GM19397 (cell line): ENCODE data around the gene CC2D1A.
A peak's percentile ranks its signal among the peaks of the same experiment; 100 is the strongest.

Experiments
- ATAC-seq: cut with Tn5 transposase; IDR thresholded peaks from one replicate; pipeline ENCODE4 v1.9.1; 2021; ENCODE audit warnings: mild to moderate bottlenecking, moderate library complexity; ENCODE audit not compliant: unreplicated experiment

The CC2D1A gene

GRCh38 chr19:13905634-13906520 lies at the start of gene CC2D1A, which contains the start of gene BRME1:
CC2D1A (plus strand) TSS chr19:13906201; CDS start chr19:13906442, 241 bp downstream.
BRME1 (minus strand) TSS chr19:13906117; CDS start chr19:13904892, 1,225 bp downstream.
- peak; percentile 98 for ATAC-seq

GRCh38 chr19:13856497-13856896 lies 49.5 kb upstream of the CC2D1A start:
- no peak for ATAC-seq

GRCh38 chr19:13859361-13859880 lies 46.6 kb upstream of the CC2D1A start:
- no peak for ATAC-seq

DNA sequence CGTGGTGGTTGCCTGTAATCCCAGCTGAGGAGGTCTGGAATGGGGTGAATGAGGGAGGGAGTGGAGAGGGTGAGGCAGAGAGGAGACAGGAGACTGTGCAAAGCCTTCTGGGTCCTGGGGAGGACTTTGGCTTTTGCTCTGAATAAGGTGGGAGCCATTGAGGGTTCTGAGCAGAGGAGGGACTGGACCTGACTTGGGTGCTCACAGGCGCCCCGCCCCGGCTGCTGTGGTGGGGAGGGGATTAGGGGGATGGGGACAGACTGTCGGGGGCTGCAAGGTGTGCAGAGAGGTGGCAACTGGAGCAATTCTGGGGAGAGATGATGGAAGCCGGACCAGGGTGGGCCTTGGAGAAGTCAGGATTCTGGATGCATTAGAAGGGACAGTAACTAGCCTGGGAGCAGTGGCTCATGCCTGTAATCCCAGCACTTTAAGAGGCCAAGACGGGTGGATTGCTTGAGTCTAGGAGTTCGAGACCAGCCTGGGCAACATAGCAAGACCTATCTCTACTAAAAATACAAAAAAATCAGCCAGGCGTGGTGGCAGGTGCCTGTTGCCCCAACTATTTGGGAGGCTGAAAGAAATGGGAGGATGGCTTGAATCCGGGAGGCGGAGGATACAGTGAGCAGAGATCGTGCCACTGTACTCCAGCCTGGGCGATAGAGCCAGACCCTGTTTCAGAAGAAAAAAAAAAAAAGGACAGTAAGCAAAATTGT lies 45.2 kb upstream of the CC2D1A start:
- ATAC-seq: no peak

DNA sequence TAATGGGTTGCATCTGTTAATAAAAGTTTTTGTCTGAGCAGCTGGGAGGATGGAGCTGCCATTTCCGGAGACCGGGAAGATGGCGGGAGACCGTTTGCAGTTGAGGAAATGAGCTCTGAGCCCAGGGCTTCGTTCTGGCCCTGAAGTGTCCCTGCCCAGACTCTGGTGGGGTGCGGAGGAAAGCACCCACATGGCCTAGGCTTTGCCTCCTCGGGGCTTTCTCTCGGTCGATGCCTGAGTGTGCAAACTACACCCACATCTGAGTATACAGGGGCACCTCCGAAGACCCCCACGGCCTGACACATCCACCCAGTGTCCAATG lies 44.6 kb upstream of the CC2D1A start:
- ATAC-seq: no peak

- peak; percentile 77 for ATAC-seq
These were observed 44.1 kb upstream of the CC2D1A start for GRCh38 chr19:13861714-13862531.

GRCh38 chr19:13864046-13864666 lies 41.8 kb upstream of the CC2D1A start:
- no peak for ATAC-seq

DNA sequence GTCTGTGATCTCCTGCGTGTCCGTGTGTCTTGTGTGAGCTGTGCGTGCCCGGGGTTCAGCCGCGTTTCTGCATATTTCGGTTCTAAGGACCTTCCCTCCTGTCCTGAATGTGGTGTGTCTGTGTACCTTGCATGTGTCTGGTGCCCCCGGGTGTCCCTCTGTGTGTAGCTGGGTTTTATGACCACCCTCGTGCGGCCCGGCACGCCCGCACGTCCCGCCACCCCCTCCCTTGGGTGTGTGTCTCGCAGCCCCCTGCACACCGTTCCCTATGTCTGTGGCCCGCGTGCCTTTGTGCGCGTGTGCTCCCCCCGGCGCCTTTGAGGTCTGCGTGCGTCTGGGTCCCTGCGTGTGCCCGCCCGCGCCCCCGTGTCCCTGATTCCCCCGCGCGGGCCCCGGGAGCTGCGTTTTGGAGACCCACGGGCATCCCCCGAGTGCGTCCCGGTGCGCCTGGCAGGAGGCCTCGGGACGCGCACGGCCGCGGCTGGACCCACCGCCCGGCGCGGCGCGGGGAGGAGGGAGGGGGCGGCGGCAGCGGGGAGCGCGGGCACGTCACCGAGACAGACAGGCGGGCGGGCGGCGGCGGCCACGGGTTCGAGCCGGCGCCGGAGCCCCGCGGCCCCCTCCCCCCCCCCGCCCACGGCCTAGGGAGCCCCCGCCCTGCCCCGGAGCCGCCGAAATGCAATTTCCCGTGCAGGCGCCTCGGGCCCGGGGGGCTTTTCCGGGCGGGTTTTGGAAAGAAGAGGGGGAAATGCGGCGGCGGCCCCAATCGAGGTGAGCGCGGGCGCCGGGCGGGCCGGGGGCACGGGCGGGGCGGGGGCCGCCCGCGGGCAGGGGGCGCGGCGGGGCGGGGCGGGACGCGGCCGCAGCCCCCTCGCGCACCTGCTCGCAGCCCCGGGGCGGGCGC lies 41.1 kb upstream of the CC2D1A start:
- no peak for ATAC-seq

DNA sequence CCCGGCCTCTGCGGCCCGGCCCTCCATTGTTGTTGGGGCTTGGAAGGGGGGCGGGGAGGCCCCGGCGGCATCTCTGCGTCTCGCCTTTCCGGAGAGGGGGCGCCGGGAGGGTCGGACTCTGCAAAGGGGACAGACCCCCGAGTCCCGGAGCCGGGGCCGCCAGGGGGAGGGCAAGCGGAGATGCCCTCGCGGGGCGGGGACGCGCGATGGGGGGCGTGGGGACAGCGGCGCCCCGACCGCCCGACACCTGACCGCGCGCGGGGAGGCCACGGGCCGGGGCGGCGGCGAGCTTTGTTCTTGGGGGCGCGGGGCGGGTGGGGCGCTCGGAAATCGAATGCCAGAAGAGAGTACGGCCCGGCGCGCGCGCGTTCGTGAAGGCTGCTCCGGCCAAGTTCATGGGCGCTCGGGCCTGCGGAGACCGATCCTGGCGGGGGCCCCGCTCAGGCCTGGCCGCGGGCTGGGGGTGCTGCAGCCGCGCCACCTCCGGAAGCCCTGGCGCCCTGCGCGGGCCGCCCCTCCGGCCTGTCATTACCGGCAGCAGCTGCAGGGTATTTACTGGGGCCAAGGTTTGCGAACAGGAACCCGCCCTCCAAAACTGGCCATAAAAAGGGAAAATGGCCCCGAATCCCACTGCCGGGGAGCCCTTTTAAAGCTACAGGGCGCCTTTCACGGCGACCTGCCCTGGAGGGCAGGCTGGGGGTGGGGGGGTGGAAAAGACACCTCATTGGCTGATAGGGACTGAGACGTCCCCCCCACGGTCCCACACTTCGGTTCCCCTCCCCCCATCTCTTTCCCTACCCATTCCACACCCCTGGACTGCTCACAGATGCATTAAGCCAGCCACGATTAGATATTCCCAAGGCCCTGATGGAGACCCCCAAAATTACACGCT lies 40.2 kb upstream of the CC2D1A start:
- no peak for ATAC-seq

GRCh38 chr19:13866463-13867046 lies 39.4 kb upstream of the CC2D1A start:
- ATAC-seq: no peak

DNA sequence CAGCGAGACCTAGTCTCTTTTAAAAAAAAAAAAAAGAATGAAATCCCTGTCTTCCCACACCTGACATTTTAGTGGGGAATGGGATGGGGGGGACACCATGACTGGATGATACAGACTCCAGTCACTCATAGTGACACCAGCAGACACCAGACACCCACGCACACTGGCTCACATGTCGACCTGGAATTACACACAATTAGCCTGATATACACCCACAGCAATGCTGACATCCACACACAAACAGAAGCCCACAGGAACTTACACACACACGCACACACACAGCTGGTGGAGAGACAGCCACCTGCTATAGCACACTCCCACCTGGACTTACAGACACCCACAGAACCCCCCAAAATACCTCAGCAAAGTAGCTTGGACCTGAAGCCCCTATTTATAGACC lies 37.3 kb upstream of the CC2D1A start:
- no peak for ATAC-seq

GRCh38 chr19:13869281-13869680 lies 36.7 kb upstream of the CC2D1A start:
- no peak for ATAC-seq

DNA sequence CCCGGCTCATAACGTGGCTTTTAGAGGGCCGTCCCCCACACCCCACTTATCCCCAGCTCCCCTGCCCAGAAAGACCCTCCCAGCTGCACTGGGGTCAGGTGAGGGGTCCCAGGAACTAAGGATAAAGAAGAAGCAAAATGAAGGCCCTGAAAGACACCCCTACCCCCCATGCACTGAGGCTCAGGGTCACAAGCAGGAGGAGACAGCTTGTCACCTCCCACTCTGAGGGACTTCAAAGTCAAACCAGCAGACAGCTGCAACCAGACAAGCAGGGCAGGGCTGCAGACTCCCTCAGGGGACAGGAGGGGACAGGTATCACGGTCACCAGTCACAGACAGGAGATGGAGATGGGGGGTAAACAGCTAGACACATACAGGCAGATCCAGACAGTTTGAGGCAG lies 35.1 kb upstream of the CC2D1A start:
- no peak for ATAC-seq

- ATAC-seq: no peak
These were observed 33.7 kb upstream of the CC2D1A start for GRCh38 chr19:13872339-13872694.

DNA sequence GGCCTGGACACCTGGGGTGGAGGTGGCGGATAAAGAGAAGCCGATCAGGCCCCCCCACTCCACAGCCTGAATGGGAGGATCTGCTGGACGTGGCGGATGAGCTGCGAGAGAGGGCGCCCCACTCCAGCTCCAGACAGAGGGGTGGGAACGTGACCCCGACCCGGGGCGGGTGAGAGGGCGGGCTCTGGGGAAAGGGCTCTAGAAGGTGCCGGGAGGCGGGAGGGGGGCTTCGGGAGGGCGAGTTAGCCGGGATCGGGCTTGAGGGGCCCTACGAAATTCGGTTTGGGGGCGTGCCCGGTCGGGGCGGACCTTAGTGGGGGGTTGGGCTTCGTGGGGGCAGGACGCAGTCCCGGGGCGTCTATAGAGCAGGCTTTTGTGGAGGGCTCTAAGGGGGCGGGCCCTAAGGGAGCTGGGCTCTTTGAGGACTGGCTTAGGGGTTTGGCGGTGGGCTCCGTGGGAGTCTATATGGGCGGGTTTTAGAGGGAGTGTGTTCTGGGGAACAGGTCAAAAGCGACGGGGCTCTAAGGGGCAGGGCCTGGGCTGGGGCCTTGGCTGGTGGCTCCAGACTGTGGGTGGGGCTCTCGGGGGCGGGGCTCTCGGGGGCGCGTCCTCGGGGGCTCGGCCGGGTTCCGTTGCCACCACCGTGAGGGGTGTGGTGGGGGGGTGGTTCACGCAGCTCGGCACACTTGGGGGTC lies 33.2 kb upstream of the CC2D1A start:
- no peak for ATAC-seq

GRCh38 chr19:13873834-13874515 lies 32.0 kb upstream of the CC2D1A start:
- ATAC-seq: no peak

DNA sequence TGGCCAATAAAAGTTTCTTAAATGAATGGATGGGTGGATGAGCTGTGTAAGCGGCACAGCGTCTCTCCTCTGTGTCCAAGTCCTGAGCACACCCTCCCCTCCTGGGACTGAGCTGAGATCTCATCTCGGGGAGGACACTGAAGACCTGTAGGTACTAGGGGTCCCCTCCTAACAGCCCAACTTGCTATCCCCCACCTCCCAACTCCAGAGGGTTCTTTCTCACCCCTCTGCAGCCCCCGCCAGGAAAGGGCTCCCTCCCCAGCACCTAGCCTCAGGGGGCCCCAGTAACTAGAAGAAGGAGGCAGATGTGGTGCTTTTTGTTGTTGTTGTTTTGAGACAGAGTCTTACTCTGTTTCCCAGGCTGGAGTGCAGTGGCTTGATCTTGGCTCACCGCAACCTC lies 30.2 kb upstream of the CC2D1A start:
- no peak for ATAC-seq
